Testis (tissue), 2 donors: ENCODE measurements around the gene PFKP.
"Not testable (repeated sequence)": the region's sequence is repeated elsewhere in the genome, so short reads cannot be mapped to it uniquely, and the experiment has no call there.

Experiments used
- POLR2A ChIP-seq: fragments of 450-650 bp; IDR thresholded peaks from one replicate; pipeline ENCODE4 v1.6.1; 2017; ENCODE audit warnings: antibody characterized with exemption, mild to moderate bottlenecking, moderate library complexity
- TF ChIP-seq, protein P1 (sequence below), 3 experiments: fragments of 450-650 bp in 2 of 3; fragments of 200-600 bp in 1 of 3; sonication (generic) in 1 of 3; IDR thresholded peaks; one replicate each; pipeline ENCODE4 v1.5.1; 2016 to 2019; ENCODE audit warnings: antibody characterized with exemption in 3 of 3, mild to moderate bottlenecking in 2 of 3, moderate library complexity in 1 of 3

DNA sequence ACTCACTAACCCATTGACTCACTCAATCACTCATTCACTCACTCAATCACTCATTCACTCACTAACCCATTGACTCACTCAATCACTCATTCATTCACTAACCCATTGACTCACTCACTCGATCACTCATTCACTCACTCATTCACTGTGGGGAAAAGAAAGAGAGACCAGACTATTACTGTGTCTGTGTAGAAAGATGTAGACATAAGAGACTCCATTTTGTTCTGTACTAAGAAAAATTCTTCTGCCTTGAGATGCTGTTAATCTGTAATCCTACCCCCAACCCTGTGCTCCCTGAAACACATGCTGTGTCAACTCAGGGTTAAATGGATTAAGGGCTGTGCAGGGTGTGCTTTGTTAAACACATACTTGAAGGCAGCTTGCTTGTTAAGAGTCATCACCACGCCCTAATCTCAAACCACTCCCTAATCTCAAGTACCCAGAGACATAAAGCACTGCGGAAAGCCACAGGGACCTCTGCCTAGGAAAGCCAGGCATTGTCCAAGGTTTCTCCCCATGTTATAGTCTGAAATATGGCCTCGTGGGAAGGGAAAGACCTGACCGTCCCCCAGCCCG lies 5.9 kb upstream of the PFKP start:
- not testable (repeated sequence) for TF ChIP-seq POLR2A
- TF ChIP-seq, protein P1, sequence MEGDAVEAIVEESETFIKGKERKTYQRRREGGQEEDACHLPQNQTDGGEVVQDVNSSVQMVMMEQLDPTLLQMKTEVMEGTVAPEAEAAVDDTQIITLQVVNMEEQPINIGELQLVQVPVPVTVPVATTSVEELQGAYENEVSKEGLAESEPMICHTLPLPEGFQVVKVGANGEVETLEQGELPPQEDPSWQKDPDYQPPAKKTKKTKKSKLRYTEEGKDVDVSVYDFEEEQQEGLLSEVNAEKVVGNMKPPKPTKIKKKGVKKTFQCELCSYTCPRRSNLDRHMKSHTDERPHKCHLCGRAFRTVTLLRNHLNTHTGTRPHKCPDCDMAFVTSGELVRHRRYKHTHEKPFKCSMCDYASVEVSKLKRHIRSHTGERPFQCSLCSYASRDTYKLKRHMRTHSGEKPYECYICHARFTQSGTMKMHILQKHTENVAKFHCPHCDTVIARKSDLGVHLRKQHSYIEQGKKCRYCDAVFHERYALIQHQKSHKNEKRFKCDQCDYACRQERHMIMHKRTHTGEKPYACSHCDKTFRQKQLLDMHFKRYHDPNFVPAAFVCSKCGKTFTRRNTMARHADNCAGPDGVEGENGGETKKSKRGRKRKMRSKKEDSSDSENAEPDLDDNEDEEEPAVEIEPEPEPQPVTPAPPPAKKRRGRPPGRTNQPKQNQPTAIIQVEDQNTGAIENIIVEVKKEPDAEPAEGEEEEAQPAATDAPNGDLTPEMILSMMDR (IDR thresholded peaks at IDR 0.05), result not testable (repeated sequence)
